HL-60 (cell line): Measurements from ENCODE around the gene MYRIP.
A peak's percentile ranks its signal among the peaks of the same experiment; 100 is the strongest.

Source experiments
- DNase-seq, 2 experiments: peaks; one replicate each; pipeline ENCODE4 v3.0.0-alpha.2; 2010 to 2020; ENCODE audit warnings: low read depth in 1 of 2, low spot score in 1 of 2
- H3K27ac ChIP-seq: fragments of 250-450 bp; sonication (Bioruptor Pico); replicated peaks from 2 replicates; pipeline ENCODE4 v1.5.1; 2020; ENCODE audit warnings: mild to moderate bottlenecking, moderate library complexity
- H3K27me3 ChIP-seq: fragments of 250-450 bp; sonication (Bioruptor Pico); 2 replicates; pipeline ENCODE4 v1.5.1; 2021; ENCODE audit warnings: mild to moderate bottlenecking, moderate library complexity; ENCODE audit not compliant: insufficient read depth, poor library complexity, severe bottlenecking
- H3K4me3 ChIP-seq: replicated peaks from 2 replicates; pipeline ENCODE4 v1.5.1; 2011; ENCODE audit warnings: mild to moderate bottlenecking, control low read depth, low read length; ENCODE audit not compliant: insufficient read depth
- CTCF ChIP-seq: IDR thresholded peaks from one replicate; pipeline ENCODE4 v1.5.1; 2011; ENCODE audit warnings: low read length, control low read depth, inconsistent platforms; ENCODE audit not compliant: insufficient read depth
- GABPA ChIP-seq: IDR thresholded peaks from 2 replicates; pipeline ENCODE4 v1.6.1; 2012; ENCODE audit warnings: low read depth
- POLR2AphosphoS5 ChIP-seq: IDR thresholded peaks from 2 replicates; pipeline ENCODE4 v1.6.1; 2012; ENCODE audit warnings: low read depth
- REST ChIP-seq: IDR thresholded peaks from 2 replicates; pipeline ENCODE4 v1.6.1; 2012; ENCODE audit warnings: low read depth; ENCODE audit not compliant: insufficient replicate concordance
- SPI1 ChIP-seq: IDR thresholded peaks from 2 replicates; pipeline ENCODE4 v1.6.1; 2012; ENCODE audit warnings: low read depth, mild to moderate bottlenecking, borderline replicate concordance

MYRIP gene

GRCh38 chr3:40228792-40229350, 419.5 kb downstream of the MYRIP start:
- TF ChIP-seq SPI1 (no peak), GABPA (no peak), POLR2AphosphoS5 (no peak), CTCF (no peak), REST (no peak)
- Histone ChIP-seq H3K27ac (no peak overlapping the region), H3K4me3 (no peak overlapping the region), H3K27me3 (no peaks in the 10 kb centered on the region)
- DNase-seq: no peak

GRCh38 chr3:40229386-40229785, 420.0 kb downstream of the MYRIP start:
- H3K27me3 ChIP-seq: no peaks in the 10 kb centered on the region
- H3K27ac ChIP-seq: no peak overlapping the region
- DNase-seq: peak; percentile 65 to 69
- H3K4me3 ChIP-seq: no peak overlapping the region
- TF ChIP-seq GABPA: no peak
- TF ChIP-seq SPI1: peak; percentile 40; the same call in 1 of the 2 replicates

GRCh38 chr3:40229963-40230362, 420.6 kb downstream of the MYRIP start:
- DNase-seq: peak in 1 of 2 experiments; percentile 28
- no peaks in the 10 kb centered on the region for H3K27me3 ChIP-seq
- TF ChIP-seq REST: no peak
- no peak for TF ChIP-seq CTCF
- no peak for TF ChIP-seq GABPA
- no peak for TF ChIP-seq POLR2AphosphoS5
- H3K27ac ChIP-seq: no peak overlapping the region
- H3K4me3 ChIP-seq: no peak overlapping the region

GRCh38 chr3:40230382-40230781, 421.0 kb downstream of the MYRIP start:
- no peak for DNase-seq
- no peak overlapping the region for H3K27ac ChIP-seq
- no peak for TF ChIP-seq CTCF
- no peak for TF ChIP-seq POLR2AphosphoS5
- TF ChIP-seq REST: no peak
- TF ChIP-seq GABPA: no peak
- no peak for TF ChIP-seq SPI1

More at GRCh38 chr3:40230382-40230781, 421.0 kb downstream of the MYRIP start:
- Histone ChIP-seq H3K4me3 (no peak overlapping the region), H3K27me3 (no peaks in the 10 kb centered on the region)
